ENCODE results near the gene TGIF2. TPM values are rescaled to one million over a fixed set of nuclear protein-coding genes. Genes with fewer than 3 reads are reported as not detected.

Gene TGIF2
- total and polyA plus RNA-seq, 2 of the 4 experiments (the other 2 are of a cell fraction) = 9.7 to 12.7 TPM

DNA sequence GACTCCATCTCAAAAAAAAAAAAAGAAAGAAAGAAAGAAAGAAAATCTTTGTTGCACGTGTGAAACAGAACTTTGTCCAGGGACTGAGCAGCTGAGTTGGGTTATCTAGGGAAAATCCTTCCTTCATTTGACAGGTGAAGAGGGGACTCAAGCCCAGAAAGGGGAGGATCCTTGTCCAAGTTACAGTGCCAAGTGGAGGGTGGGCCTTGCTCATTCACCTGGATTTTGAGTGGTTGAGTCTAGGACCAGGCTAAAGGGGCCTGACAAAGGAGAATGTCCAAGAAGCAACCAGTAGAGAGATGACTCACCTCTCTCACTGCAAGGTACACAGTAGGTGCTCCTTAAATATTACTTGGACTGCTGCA lies 2.7 kb downstream of the TGIF2 start:
- peak overlapping the region; percentile 36; the same call in 1 of the 2 replicates for H3K4ac ChIP-seq (ENCODE audit: low read depth, low read length)
- H3K79me1 ChIP-seq (ENCODE audit: low read depth in 1 of 2, low read length in 2 of 2) = peaks cover 32 to 61% of the 10 kb centered on the region in 2 experiments
- no peak overlapping the region for H2AFZ ChIP-seq (replicated peaks; ENCODE audit: low read length, poor library complexity)
- H4K8ac ChIP-seq (ENCODE audit: low read depth in 2 of 2, low read length in 2 of 2) = no peak overlapping the region; a peak in 1 of 4 replicates
- no peak for DNase-seq
- BruUV-seq (replicated peaks) = no TSS peak
- H2BK5ac ChIP-seq (ENCODE audit: low read depth, low read length, poor library complexity, severe bottlenecking) = no peak overlapping the region
- intact Hi-C loops (cut with micrococcal nuclease) (no loop called here), in situ Hi-C loops (cut with MboI; ENCODE audit: low sequenced_read_pairs) (no loop called here), dilution Hi-C loops (cut with HindIII; ENCODE audit: low sequenced_read_pairs, unreplicated experiment) (no loop called here)
- H3K36me3 ChIP-seq (ENCODE audit: control insufficient read depth, insufficient read depth, low read length) = peaks cover 18% of the 10 kb centered on the region
- no peak overlapping the region for H2AK5ac ChIP-seq (ENCODE audit: low read depth, low read length)
- TF ChIP-seq MAFK (IDR thresholded peaks at IDR 0.05; ENCODE audit: low read depth, low read length) (no peak), POLR2A (IDR thresholded peaks at IDR 0.05; ENCODE audit: low read depth, low read length) (no peak), FOS (IDR thresholded peaks at IDR 0.05; ENCODE audit: low read depth, low read length) (no peak), RCOR1 (IDR thresholded peaks at IDR 0.05; ENCODE audit: insufficient replicate concordance, low read length) (no peak), MAZ (IDR thresholded peaks at IDR 0.05; ENCODE audit: borderline replicate concordance, low read depth, low read length) (no peak), BHLHE40 (IDR thresholded peaks at IDR 0.05; ENCODE audit: low read depth, low read length) (no peak)
- H3K23ac ChIP-seq (ENCODE audit: low read depth, low read length) = peak overlapping the region; percentile 59; the same call in 1 of the 2 replicates
- no peak overlapping the region for H2BK15ac ChIP-seq (ENCODE audit: low read depth, low read length)
- no peak overlapping the region for H3K18ac ChIP-seq (ENCODE audit: low read depth, low read length)
- peaks cover 27% of the 10 kb centered on the region for H3K9me1 ChIP-seq (ENCODE audit: insufficient read depth, low read length)
- ChIA-PET POLR2A (ENCODE audit: unreplicated experiment) (no interaction called here), CTCF (no interaction called here)
- H3K4me1 ChIP-seq (ENCODE audit: control insufficient read depth, insufficient read depth, low read length) = peaks cover 13% of the 10 kb centered on the region
- no peak overlapping the region for H2BK120ac ChIP-seq (ENCODE audit: low read depth, low read length)
- no CpG with 5 or more reads among the region's 1 CpG for WGBS, 2 experiments (ENCODE audit: extremely low coverage in 2 of 2, insufficient read length in 1 of 2)
- no peak for ATAC-seq (ENCODE audit: low read depth)
- peak overlapping the region; percentile 58; the same call in 1 of the 2 replicates for H3K14ac ChIP-seq (replicated peaks; ENCODE audit: low read depth, low read length)
- H3K4me2 ChIP-seq (ENCODE audit: low read depth, low read length) = no peak overlapping the region
- no peak overlapping the region for H4K91ac ChIP-seq (ENCODE audit: insufficient read depth, low read depth, low read length)
- no peak overlapping the region for H3K27ac ChIP-seq (ENCODE audit: insufficient read depth, low read length)
- H3K4me3 ChIP-seq (ENCODE audit: insufficient read depth, low read depth, low read length) = no peak overlapping the region
- H4K20me1 ChIP-seq (ENCODE audit: insufficient read depth, low read length) = peaks cover 36% of the 10 kb centered on the region
- H3K9ac ChIP-seq (ENCODE audit: low read depth, low read length) = no peak overlapping the region
- no peak overlapping the region for H3K56ac ChIP-seq (ENCODE audit: extremely low read depth, insufficient read depth, low read length)
- no peak overlapping the region for H2BK20ac ChIP-seq (ENCODE audit: low read depth, low read length)
- peak overlapping the region; percentile 81 for H2AK9ac ChIP-seq (replicated peaks; ENCODE audit: low read depth, low read length, poor library complexity)
- H4K5ac ChIP-seq (ENCODE audit: low read depth, low read length) = no peak overlapping the region
- H3K9me3 ChIP-seq (ENCODE audit: control insufficient read depth, insufficient read depth, low read length) = no peaks in the 10 kb centered on the region
- no peaks in the 10 kb centered on the region for H3K27me3 ChIP-seq (ENCODE audit: control insufficient read depth, insufficient read depth, low read length)

All from IMR-90 (cell line).